Gastroesophageal sphincter (tissue), 4 donors: ENCODE data around the gene HAO2. TPM values are rescaled to one million over a fixed set of nuclear protein-coding genes. Genes with fewer than 3 reads are reported as not detected.
"Not testable (repeated sequence)": the region's sequence is repeated elsewhere in the genome, so short reads cannot be mapped to it uniquely, and the experiment has no call there.

Source experiments
- ATAC-seq: fragments of 150-250 bp; one replicate; pipeline ENCODE4 v1.9.1; 2016; ENCODE audit warnings: mild to moderate bottlenecking, moderate library complexity
- H3K27ac ChIP-seq, 4 donors: fragments of 200-600 bp; sonication (generic) in 3 of 4; 1 replicate in 3 of 4; 2 replicates in 1 of 4; pipeline ENCODE4 v1.5.1; 2016 to 2019
- H3K27me3 ChIP-seq: fragments of 200-600 bp; sonication (generic); one replicate; pipeline ENCODE4 v1.5.1; 2019
- H3K36me3 ChIP-seq, 2 donors: fragments of 200-600 bp; sonication (generic); one replicate each; pipeline ENCODE4 v1.5.1; 2019; ENCODE audit warnings: control low read depth in 1 of 2
- H3K4me1 ChIP-seq, 3 donors: fragments of 200-600 bp; sonication (generic); 1 replicate in 2 of 3; 2 replicates in 1 of 3; pipeline ENCODE4 v1.5.1; 2016 to 2019; ENCODE audit warnings: control low read depth in 2 of 3
- H3K4me3 ChIP-seq, 2 donors: fragments of 200-600 bp; sonication (generic); one replicate each; pipeline ENCODE4 v1.5.1; 2019; ENCODE audit warnings: mild to moderate bottlenecking in 1 of 2, moderate library complexity in 1 of 2
- H3K9me3 ChIP-seq, 3 donors: fragments of 200-600 bp; sonication (generic); one replicate each; pipeline ENCODE4 v1.5.1; 2017 to 2019; ENCODE audit warnings: control low read depth in 2 of 3
- EP300 ChIP-seq: sonication (generic); formaldehyde crosslinking; IDR thresholded peaks from one replicate; pipeline ENCODE4 v1.6.1; 2017; ENCODE audit warnings: antibody characterized with exemption, mild to moderate bottlenecking
- POLR2A ChIP-seq, 2 donors: fragments of 450-650 bp; IDR thresholded peaks; one replicate each; pipeline ENCODE4 v1.6.1; 2017; ENCODE audit warnings: antibody characterized with exemption in 2 of 2, mild to moderate bottlenecking in 2 of 2, moderate library complexity in 1 of 2
- POLR2AphosphoS5 ChIP-seq: sonication (generic); formaldehyde crosslinking; IDR thresholded peaks from one replicate; pipeline ENCODE4 v1.6.1; 2017; ENCODE audit warnings: antibody characterized with exemption
- WGBS, 2 donors: methylation state at CpG; one replicate each; pipeline ENCODE4 v1.1.5; 2018; ENCODE audit warnings: low coverage in 1 of 2; 5-methylcytosine and 5-hydroxymethylcytosine counted together
- total RNA-seq, 4 donors: library from RNA; depleted of rRNA; stranded (reverse); fragments of >200 nt; gene quantifications; one replicate each; pipeline ENCODE4 v1.1.0, GENCODE V29; 2016
- TF ChIP-seq, protein P1 (sequence below), 4 experiments: fragments of 200-600 bp in 2 of 4; fragments of 450-650 bp in 2 of 4; sonication (generic) in 1 of 4; IDR thresholded peaks; one replicate each; pipeline ENCODE4 v1.5.1; 2017 to 2019; ENCODE audit warnings: antibody characterized with exemption in 4 of 4, mild to moderate bottlenecking in 2 of 4, moderate library complexity in 2 of 4

HAO2 gene
- total RNA-seq, 4 donors from 2014 or later, result not detected

DNA sequence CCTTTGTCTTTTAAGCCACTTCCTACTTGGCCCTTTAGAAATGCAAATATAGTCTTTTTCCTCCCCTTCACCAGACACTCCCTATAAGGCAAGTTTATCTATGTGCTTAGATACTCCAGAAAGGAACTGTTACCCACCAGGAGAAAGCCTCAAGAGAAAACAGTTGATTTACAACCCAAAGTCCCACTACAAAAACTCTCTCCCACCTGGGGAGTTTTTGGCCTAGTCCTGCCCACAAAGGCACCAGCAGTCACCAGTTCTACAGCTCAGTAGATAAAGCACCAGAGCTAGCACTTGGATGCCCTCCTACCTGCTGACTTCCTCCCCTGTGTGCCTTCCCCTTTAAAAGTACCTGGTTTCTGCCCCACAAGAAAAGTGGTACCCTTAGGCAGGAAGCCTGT lies 27.7 kb upstream of the HAO2 start:
- Histone ChIP-seq H3K36me3 (no peaks in the 10 kb centered on the region), H3K4me1 (no peaks in the 10 kb centered on the region), H3K27me3 (no peaks in the 10 kb centered on the region), H3K9me3 (no peaks in the 10 kb centered on the region), H3K4me3 (no peak overlapping the region), H3K27ac (no peak overlapping the region)
- TF ChIP-seq POLR2A (IDR thresholded peaks at IDR 0.05) (no peak), EP300 (no peak), POLR2AphosphoS5 (no peak)
- TF ChIP-seq, protein P1, sequence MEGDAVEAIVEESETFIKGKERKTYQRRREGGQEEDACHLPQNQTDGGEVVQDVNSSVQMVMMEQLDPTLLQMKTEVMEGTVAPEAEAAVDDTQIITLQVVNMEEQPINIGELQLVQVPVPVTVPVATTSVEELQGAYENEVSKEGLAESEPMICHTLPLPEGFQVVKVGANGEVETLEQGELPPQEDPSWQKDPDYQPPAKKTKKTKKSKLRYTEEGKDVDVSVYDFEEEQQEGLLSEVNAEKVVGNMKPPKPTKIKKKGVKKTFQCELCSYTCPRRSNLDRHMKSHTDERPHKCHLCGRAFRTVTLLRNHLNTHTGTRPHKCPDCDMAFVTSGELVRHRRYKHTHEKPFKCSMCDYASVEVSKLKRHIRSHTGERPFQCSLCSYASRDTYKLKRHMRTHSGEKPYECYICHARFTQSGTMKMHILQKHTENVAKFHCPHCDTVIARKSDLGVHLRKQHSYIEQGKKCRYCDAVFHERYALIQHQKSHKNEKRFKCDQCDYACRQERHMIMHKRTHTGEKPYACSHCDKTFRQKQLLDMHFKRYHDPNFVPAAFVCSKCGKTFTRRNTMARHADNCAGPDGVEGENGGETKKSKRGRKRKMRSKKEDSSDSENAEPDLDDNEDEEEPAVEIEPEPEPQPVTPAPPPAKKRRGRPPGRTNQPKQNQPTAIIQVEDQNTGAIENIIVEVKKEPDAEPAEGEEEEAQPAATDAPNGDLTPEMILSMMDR (IDR thresholded peaks at IDR 0.05), result no peak
- no peak for ATAC-seq

DNA sequence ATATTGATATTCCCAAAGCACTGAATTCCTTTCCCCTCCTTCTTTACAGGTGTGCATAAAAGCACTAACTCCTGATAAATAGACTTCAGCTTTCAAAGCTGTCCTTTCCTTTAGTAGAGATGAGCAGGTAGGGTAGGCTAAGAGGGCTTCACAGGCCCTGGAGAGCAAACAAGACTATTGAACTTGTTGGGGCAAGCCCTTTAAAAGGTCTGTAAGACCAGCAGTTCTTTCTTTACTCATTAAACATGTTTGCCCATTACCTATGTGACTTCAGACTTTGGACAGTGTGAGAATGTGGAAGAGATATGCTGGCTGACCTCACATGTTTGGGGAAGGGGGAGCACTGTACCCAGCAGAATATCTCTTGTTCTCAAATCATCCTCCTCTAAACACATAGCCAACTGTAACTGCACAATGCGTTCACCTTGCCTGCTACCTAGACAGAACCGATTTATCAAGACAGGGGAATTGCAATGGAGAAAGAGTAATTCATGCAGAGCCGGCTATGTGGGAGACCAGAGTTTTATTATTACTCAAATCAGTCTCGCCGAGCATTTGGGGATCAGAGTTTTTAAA lies 27.1 kb upstream of the HAO2 start:
- 61% methylated on average over 5 of the region's 5 CpGs; no CpG with 5 or more reads in 1 of the 2 donors for WGBS, 2 donors
- Histone ChIP-seq H3K9me3 (no peaks in the 10 kb centered on the region), H3K36me3 (no peaks in the 10 kb centered on the region), H3K27ac (no peak overlapping the region), H3K4me1 (no peaks in the 10 kb centered on the region), H3K27me3 (no peaks in the 10 kb centered on the region), H3K4me3 (no peak overlapping the region)
- TF ChIP-seq EP300, result no peak
- TF ChIP-seq POLR2AphosphoS5, result no peak
- TF ChIP-seq POLR2A (IDR thresholded peaks at IDR 0.05), result no peak
- TF ChIP-seq, protein P1 (IDR thresholded peaks at IDR 0.05), result no peak
- no peak for ATAC-seq

DNA sequence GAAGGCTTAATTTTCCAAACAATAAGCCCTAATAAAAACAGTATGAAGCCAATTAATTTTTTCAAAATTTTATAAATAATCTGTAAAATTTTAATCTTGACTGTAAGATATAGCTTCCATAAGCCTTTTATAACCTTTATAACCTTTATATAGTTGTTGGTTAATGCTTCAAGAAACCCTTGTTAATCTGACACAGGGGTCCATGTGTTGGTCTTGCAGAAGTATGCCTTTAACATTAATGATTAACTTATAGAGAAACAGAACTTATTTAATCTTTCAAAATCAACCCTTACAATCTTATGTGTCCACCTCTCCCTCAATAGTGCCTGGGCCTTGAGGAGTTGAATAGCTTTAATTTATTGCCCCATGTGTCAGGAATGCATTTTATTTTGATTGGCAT lies 23.2 kb upstream of the HAO2 start:
- no peak overlapping the region for H3K27ac ChIP-seq
- ATAC-seq, result no peak
- H3K36me3 ChIP-seq, result no peaks in the 10 kb centered on the region
- TF ChIP-seq POLR2AphosphoS5 (no peak), POLR2A (IDR thresholded peaks at IDR 0.05) (no peak), EP300 (no peak)
- TF ChIP-seq, protein P1 (IDR thresholded peaks at IDR 0.05), result no peak
- no peaks in the 10 kb centered on the region for H3K27me3 ChIP-seq
- H3K4me3 ChIP-seq, result no peak overlapping the region
- no peaks in the 10 kb centered on the region for H3K4me1 ChIP-seq
- no peaks in the 10 kb centered on the region for H3K9me3 ChIP-seq

DNA sequence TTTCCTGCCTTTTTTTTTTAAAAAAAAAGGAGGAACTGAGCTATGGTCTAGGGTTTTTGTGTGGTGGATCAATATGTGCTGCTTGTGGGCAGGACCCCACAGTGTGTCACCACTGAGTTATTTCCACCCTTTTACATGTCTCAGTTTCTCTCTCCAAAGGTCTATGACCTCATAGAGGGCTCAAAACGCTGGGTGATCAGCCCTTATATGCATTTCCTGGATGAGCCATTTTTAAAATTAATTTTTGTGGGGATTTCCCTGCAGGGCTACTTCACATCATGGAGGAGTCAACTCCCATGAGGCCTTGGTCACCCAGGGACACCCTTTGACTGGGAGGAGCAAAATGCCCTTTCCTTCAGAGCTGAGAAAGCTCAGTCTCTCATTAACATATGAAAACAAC lies 20.7 kb upstream of the HAO2 start:
- Histone ChIP-seq H3K9me3 (no peaks in the 10 kb centered on the region), H3K27ac (no peak overlapping the region), H3K4me3 (no peak overlapping the region), H3K36me3 (no peaks in the 10 kb centered on the region), H3K27me3 (no peaks in the 10 kb centered on the region), H3K4me1 (no peaks in the 10 kb centered on the region)
- no peak for ATAC-seq
- 33 to 56% methylated on average over 1 of the region's 1 CpG for WGBS, 2 donors
- TF ChIP-seq, protein P1 (IDR thresholded peaks at IDR 0.05), result no peak
- TF ChIP-seq POLR2AphosphoS5, result no peak

DNA sequence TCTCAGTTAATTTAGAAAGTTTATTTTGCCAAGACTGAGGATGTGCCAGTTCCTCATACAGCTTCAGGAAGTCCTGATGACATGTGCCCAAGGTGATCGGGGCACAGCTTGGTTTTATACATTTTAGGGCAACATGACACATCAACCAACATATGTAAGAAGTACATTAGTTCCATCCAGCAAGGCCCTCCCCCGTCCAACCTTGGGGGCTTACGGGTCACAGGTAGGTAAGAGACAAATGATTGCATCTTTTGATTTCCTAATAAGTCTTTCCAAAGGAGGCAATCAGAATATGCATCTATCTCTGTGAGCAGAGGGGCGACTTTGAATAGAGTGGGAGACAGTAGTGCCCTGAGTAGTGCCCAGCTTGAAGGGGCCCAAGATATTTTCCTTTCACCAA lies 19.6 kb upstream of the HAO2 start:
- Histone ChIP-seq H3K4me3 (no peak overlapping the region), H3K9me3 (no peaks in the 10 kb centered on the region), H3K27me3 (no peaks in the 10 kb centered on the region), H3K36me3 (no peaks in the 10 kb centered on the region), H3K4me1 (no peaks in the 10 kb centered on the region), H3K27ac (no peak overlapping the region)
- TF ChIP-seq POLR2A (IDR thresholded peaks at IDR 0.05), result no peak
- TF ChIP-seq, protein P1 (IDR thresholded peaks at IDR 0.05), result no peak
- TF ChIP-seq EP300, result no peak
- no peak for TF ChIP-seq POLR2AphosphoS5
- WGBS, 2 donors, result 85 to 87% methylated on average over 2 to 3 of the region's 4 CpGs
- no peak for ATAC-seq

DNA sequence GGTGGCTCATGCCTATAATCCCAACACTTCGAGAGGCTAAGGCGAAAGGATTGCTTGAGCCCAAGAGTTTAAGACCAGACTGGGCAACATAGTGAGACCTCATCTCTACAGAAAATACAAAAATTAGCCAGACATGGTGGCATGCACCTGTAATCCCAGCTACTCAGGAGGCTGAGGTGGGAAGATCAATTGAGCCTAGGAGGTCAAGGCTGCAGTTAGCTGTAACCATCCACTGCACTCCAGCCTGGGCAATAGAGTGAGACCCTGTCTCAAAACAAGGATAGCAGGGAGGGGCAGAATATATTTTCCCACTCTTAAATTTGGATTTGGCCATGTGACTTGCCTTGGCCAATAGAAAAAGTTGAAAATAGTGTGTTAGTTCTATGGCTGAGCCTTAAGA lies 17.7 kb upstream of the HAO2 start:
- ATAC-seq, result not testable (repeated sequence)
- WGBS, 2 donors, result 100% methylated on average over 2 of the region's 2 CpGs

More for the DNA sequence above, 17.7 kb upstream of the HAO2 start:
- H3K9me3 ChIP-seq, H3K27ac ChIP-seq, H3K27me3 ChIP-seq, H3K4me1 ChIP-seq, H3K36me3 ChIP-seq, H3K4me3 ChIP-seq: not testable (repeated sequence)
